Measurements from ENCODE around the gene ZKSCAN4. TPM values are rescaled to one million over a fixed set of nuclear protein-coding genes. Genes with fewer than 3 reads are reported as not detected.

The ZKSCAN4 gene
- total and polyA plus RNA-seq, 10 of the 15 experiments (the other 5 are each of a cell fraction or from before 2014, with no cell fraction given) = 3.0 to 6.5 (median 5.0) TPM

GRCh38 chr6:28266962-28267694, 15.1 kb upstream of the ZKSCAN4 start, which contains the start of gene ZSCAN26 (continued):
- peak; percentile 57; the same call in 1 of the 2 replicates for TF ChIP-seq GABPA (IDR thresholded peaks at IDR 0.05; ENCODE audit: low read depth)
- peak; percentile 61 for TF ChIP-seq RELA (IDR thresholded peaks at IDR 0.05; ENCODE audit: borderline replicate concordance, partially characterized antibody)
- TF ChIP-seq RAD21 (IDR thresholded peaks at IDR 0.05; ENCODE audit: insufficient read depth, low read depth, low read length) = 0 out of 2 replicates have a peak, but pooled peaks have one; percentile 4
- no peak for TF ChIP-seq NFIC (IDR thresholded peaks at IDR 0.05; ENCODE audit: low read depth, low read length)
- no peak for TF ChIP-seq MYC (IDR thresholded peaks at IDR 0.05; ENCODE audit: insufficient read depth, insufficient read length, insufficient replicate concordance, low read length, severe bottlenecking)
- peak; percentile 67; the same call in 1 of the 2 replicates for TF ChIP-seq ZBTB40 (IDR thresholded peaks at IDR 0.05; ENCODE audit: borderline replicate concordance)
- peak; percentile 67; the same call in 1 of the 2 replicates for TF ChIP-seq POLR2AphosphoS2 (IDR thresholded peaks at IDR 0.05; ENCODE audit: low read depth, low read length)
- peak; percentile 64 for TF ChIP-seq LARP7 (IDR thresholded peaks at IDR 0.05)
- TF ChIP-seq YY1 (IDR thresholded peaks at IDR 0.05; ENCODE audit: low read depth, low read length) = peak; percentile 88
- TF ChIP-seq E2F4 (IDR thresholded peaks at IDR 0.05; ENCODE audit: low read depth, low read length) = no peak
- no peak for TF ChIP-seq SRF (IDR thresholded peaks at IDR 0.05; ENCODE audit: low read depth in 2 of 2, low read length in 2 of 2)
- TF ChIP-seq MXI1 (IDR thresholded peaks at IDR 0.05; ENCODE audit: low read depth, low read length) = 0 out of 2 replicates have a peak, but pooled peaks have one; percentile 32
- TF ChIP-seq IRF5 (IDR thresholded peaks at IDR 0.05; ENCODE audit: borderline replicate concordance) = no peak
- no peak for TF ChIP-seq SUPT20H (IDR thresholded peaks at IDR 0.05; ENCODE audit: borderline replicate concordance, control insufficient read depth, low read depth, low read length)
- TF ChIP-seq YBX1 (IDR thresholded peaks at IDR 0.05) = no peak
- TF ChIP-seq ATF3 (IDR thresholded peaks at IDR 0.05; ENCODE audit: borderline replicate concordance, extremely low read depth, low read depth, low read length) = no peak
- no peak for TF ChIP-seq E2F8 (IDR thresholded peaks at IDR 0.05; ENCODE audit: low read depth, partially characterized antibody)
- no peak for TF ChIP-seq NFYB (IDR thresholded peaks at IDR 0.05; ENCODE audit: insufficient read depth, low read depth, low read length)

Measured in GM12878 (cell line).